Mucosa of stomach (tissue), 1 donor: ENCODE results near the gene KIF17.
A peak's percentile ranks its signal among the peaks of the same experiment; 100 is the strongest.

ENCODE experiments used
- H3K27me3 ChIP-seq: one replicate; pipeline ENCODE4 v1.7.0; 2013; ENCODE audit warnings: mild to moderate bottlenecking, low read length; ENCODE audit not compliant: control insufficient read depth, insufficient read depth
- H3K36me3 ChIP-seq: one replicate; pipeline ENCODE4 v1.7.0; 2013; ENCODE audit warnings: low read length; ENCODE audit not compliant: control insufficient read depth, insufficient read depth
- H3K4me1 ChIP-seq: one replicate; pipeline ENCODE4 v1.7.0; 2013; ENCODE audit warnings: mild to moderate bottlenecking, low read length; ENCODE audit not compliant: control insufficient read depth, insufficient read depth
- H3K4me3 ChIP-seq: one replicate; pipeline ENCODE4 v1.7.0; 2013; ENCODE audit warnings: low read length
- H3K9ac ChIP-seq: one replicate; pipeline ENCODE4 v1.7.0; 2013; ENCODE audit warnings: mild to moderate bottlenecking, low read length, moderate library complexity
- H3K9me3 ChIP-seq: one replicate; pipeline ENCODE4 v1.7.0; 2013; ENCODE audit warnings: mild to moderate bottlenecking, low read length, moderate library complexity; ENCODE audit not compliant: control insufficient read depth
- donor health status: Pancreatic carcinoma.

KIF17 gene

GRCh38 chr1:20660847-20661206 lies 57.0 kb downstream of the KIF17 start:
- Histone ChIP-seq H3K9me3 (no peaks in the 10 kb centered on the region), H3K4me1 (peaks cover 19% of the 10 kb centered on the region), H3K36me3 (no peaks in the 10 kb centered on the region), H3K9ac (peak overlapping the region; percentile 85), H3K4me3 (peak overlapping the region; percentile 76), H3K27me3 (no peaks in the 10 kb centered on the region)

GRCh38 chr1:20660363-20660762 lies 57.4 kb downstream of the KIF17 start:
- no peaks in the 10 kb centered on the region for H3K9me3 ChIP-seq
- no peaks in the 10 kb centered on the region for H3K36me3 ChIP-seq
- peak overlapping the region; percentile 76 for H3K4me3 ChIP-seq
- H3K9ac ChIP-seq: peak overlapping the region; percentile 85
- H3K27me3 ChIP-seq: no peaks in the 10 kb centered on the region
- H3K4me1 ChIP-seq: peaks cover 19% of the 10 kb centered on the region

- no peak overlapping the region for H3K4me3 ChIP-seq
- peaks cover 6% of the 10 kb centered on the region for H3K36me3 ChIP-seq
- no peaks in the 10 kb centered on the region for H3K27me3 ChIP-seq
- H3K9ac ChIP-seq: no peak overlapping the region
- peaks cover 19% of the 10 kb centered on the region for H3K4me1 ChIP-seq
- H3K9me3 ChIP-seq: no peaks in the 10 kb centered on the region
These were observed 59.5 kb downstream of the KIF17 start for GRCh38 chr1:20658166-20658915.

GRCh38 chr1:20657024-20657423 lies 60.8 kb downstream of the KIF17 start:
- no peak overlapping the region for H3K4me3 ChIP-seq
- H3K27me3 ChIP-seq: no peaks in the 10 kb centered on the region
- H3K9me3 ChIP-seq: no peaks in the 10 kb centered on the region
- H3K4me1 ChIP-seq: peaks cover 16% of the 10 kb centered on the region
- no peak overlapping the region for H3K9ac ChIP-seq
- H3K36me3 ChIP-seq: peaks cover 16% of the 10 kb centered on the region

GRCh38 chr1:20654104-20654690 lies 63.6 kb downstream of the KIF17 start:
- Histone ChIP-seq H3K4me1 (no peaks in the 10 kb centered on the region), H3K27me3 (no peaks in the 10 kb centered on the region), H3K9me3 (no peaks in the 10 kb centered on the region), H3K36me3 (peaks cover 30% of the 10 kb centered on the region), H3K4me3 (no peak overlapping the region), H3K9ac (no peak overlapping the region)

- H3K27me3 ChIP-seq: no peaks in the 10 kb centered on the region
- no peak overlapping the region for H3K9ac ChIP-seq
- no peaks in the 10 kb centered on the region for H3K4me1 ChIP-seq
- no peaks in the 10 kb centered on the region for H3K9me3 ChIP-seq
- no peak overlapping the region for H3K4me3 ChIP-seq
- peaks cover 39% of the 10 kb centered on the region for H3K36me3 ChIP-seq
These were observed 65.5 kb downstream of the KIF17 start for GRCh38 chr1:20652300-20652699.

- Histone ChIP-seq H3K27me3 (no peaks in the 10 kb centered on the region), H3K4me3 (no peak overlapping the region), H3K9ac (no peak overlapping the region), H3K9me3 (no peaks in the 10 kb centered on the region), H3K4me1 (no peaks in the 10 kb centered on the region), H3K36me3 (peaks cover 33% of the 10 kb centered on the region)
These were observed 68.9 kb downstream of the KIF17 start for GRCh38 chr1:20648946-20649345.

- Histone ChIP-seq H3K27me3 (no peaks in the 10 kb centered on the region), H3K4me3 (no peak overlapping the region), H3K36me3 (peaks cover 33% of the 10 kb centered on the region), H3K9me3 (no peaks in the 10 kb centered on the region), H3K4me1 (no peaks in the 10 kb centered on the region), H3K9ac (no peak overlapping the region)
These were observed 69.4 kb downstream of the KIF17 start for GRCh38 chr1:20648438-20648837.

GRCh38 chr1:20645414-20645813 lies 72.4 kb downstream of the KIF17 start:
- Histone ChIP-seq H3K4me1 (no peaks in the 10 kb centered on the region), H3K4me3 (no peak overlapping the region), H3K9ac (no peak overlapping the region), H3K36me3 (peaks cover 17% of the 10 kb centered on the region), H3K27me3 (no peaks in the 10 kb centered on the region), H3K9me3 (no peaks in the 10 kb centered on the region)

- peaks cover 9% of the 10 kb centered on the region for H3K36me3 ChIP-seq
- no peak overlapping the region for H3K4me3 ChIP-seq
- no peak overlapping the region for H3K9ac ChIP-seq
- no peaks in the 10 kb centered on the region for H3K27me3 ChIP-seq
- no peaks in the 10 kb centered on the region for H3K4me1 ChIP-seq
- H3K9me3 ChIP-seq: no peaks in the 10 kb centered on the region
These were observed 73.4 kb downstream of the KIF17 start for GRCh38 chr1:20644416-20644815.

GRCh38 chr1:20643080-20643479 lies 74.7 kb downstream of the KIF17 start:
- no peaks in the 10 kb centered on the region for H3K27me3 ChIP-seq
- no peaks in the 10 kb centered on the region for H3K9me3 ChIP-seq
- no peak overlapping the region for H3K9ac ChIP-seq
- peaks cover under 1% of the 10 kb centered on the region for H3K36me3 ChIP-seq
- H3K4me3 ChIP-seq: no peak overlapping the region
- no peaks in the 10 kb centered on the region for H3K4me1 ChIP-seq

- Histone ChIP-seq H3K27me3 (no peaks in the 10 kb centered on the region), H3K9ac (no peak overlapping the region), H3K36me3 (no peaks in the 10 kb centered on the region)
These were observed 75.8 kb downstream of the KIF17 start for GRCh38 chr1:20641975-20642374.

More at GRCh38 chr1:20641975-20642374, 75.8 kb downstream of the KIF17 start:
- Histone ChIP-seq H3K4me1 (no peaks in the 10 kb centered on the region), H3K9me3 (no peaks in the 10 kb centered on the region), H3K4me3 (no peak overlapping the region)
